A549 (cell line): ENCODE results near the gene CBFA2T3.

Experiments
- BHLHE40 ChIP-seq: IDR thresholded peaks from 2 replicates; pipeline ENCODE4 v1.6.1; 2012; ENCODE audit warnings: low read depth, low read length, inconsistent platforms
- CEBPB ChIP-seq, 2 experiments: fragments of >200 bp in 1 of 2; sonication (Bioruptor Twin) in 1 of 2; formaldehyde crosslinking in 1 of 2; IDR thresholded peaks; 2 replicates each; pipeline ENCODE4 v1.6.1; 2012 to 2016
- CHD2 ChIP-seq: fragments of 150-350 bp; IDR thresholded peaks from 2 replicates; pipeline ENCODE4 v1.6.1; 2014; ENCODE audit warnings: low read length; ENCODE audit not compliant: partially characterized antibody
- CHD4 ChIP-seq: fragments of 200-600 bp; sonication (generic); IDR thresholded peaks from 2 replicates; pipeline ENCODE4 v1.6.1; 2016; ENCODE audit warnings: antibody characterized with exemption, mild to moderate bottlenecking, borderline replicate concordance
- EP300 ChIP-seq, 2 experiments: fragments of >200 bp; sonication (Bioruptor Twin); formaldehyde crosslinking; IDR thresholded peaks; 2 replicates in 1 of 2; 3 replicates in 1 of 2; pipeline ENCODE4 v1.6.1; 2016 to 2017
- JUNB ChIP-seq: fragments of >200 bp; sonication (Bioruptor Twin); formaldehyde crosslinking; IDR thresholded peaks from 2 replicates; pipeline ENCODE4 v1.6.1; 2016
- MAFK ChIP-seq: fragments of 450-650 bp; IDR thresholded peaks from 2 replicates; pipeline ENCODE4 v1.6.1; 2014; ENCODE audit not compliant: partially characterized antibody
- MYC ChIP-seq: IDR thresholded peaks from 2 replicates; pipeline ENCODE4 v1.6.1; 2012; ENCODE audit warnings: mild to moderate bottlenecking, inconsistent platforms, low read length, improper control_type of control experiment, borderline replicate concordance
- PHF8 ChIP-seq: fragments of 200-600 bp; sonication (generic); IDR thresholded peaks from 2 replicates; pipeline ENCODE4 v1.6.1; 2016; ENCODE audit warnings: low read depth, mild to moderate bottlenecking, antibody characterized with exemption, moderate library complexity, borderline replicate concordance
- POLR2A ChIP-seq: IDR thresholded peaks from 2 replicates; pipeline ENCODE4 v1.6.1; 2012; ENCODE audit warnings: mild to moderate bottlenecking, low read length
- RNF2 ChIP-seq: fragments of 200-600 bp; sonication (generic); IDR thresholded peaks from 2 replicates; pipeline ENCODE4 v1.6.1; 2016; ENCODE audit warnings: low read depth, mild to moderate bottlenecking, antibody characterized with exemption, moderate library complexity, borderline replicate concordance
- TF ChIP-seq, protein P1 (sequence below): fragments of >200 bp; sonication (Bioruptor Twin); formaldehyde crosslinking; IDR thresholded peaks from 3 replicates; pipeline ENCODE4 v1.5.1; 2016
- TF ChIP-seq, protein P2 (sequence below): IDR thresholded peaks from 2 replicates; pipeline ENCODE4 v1.6.1; 2012

DNA sequence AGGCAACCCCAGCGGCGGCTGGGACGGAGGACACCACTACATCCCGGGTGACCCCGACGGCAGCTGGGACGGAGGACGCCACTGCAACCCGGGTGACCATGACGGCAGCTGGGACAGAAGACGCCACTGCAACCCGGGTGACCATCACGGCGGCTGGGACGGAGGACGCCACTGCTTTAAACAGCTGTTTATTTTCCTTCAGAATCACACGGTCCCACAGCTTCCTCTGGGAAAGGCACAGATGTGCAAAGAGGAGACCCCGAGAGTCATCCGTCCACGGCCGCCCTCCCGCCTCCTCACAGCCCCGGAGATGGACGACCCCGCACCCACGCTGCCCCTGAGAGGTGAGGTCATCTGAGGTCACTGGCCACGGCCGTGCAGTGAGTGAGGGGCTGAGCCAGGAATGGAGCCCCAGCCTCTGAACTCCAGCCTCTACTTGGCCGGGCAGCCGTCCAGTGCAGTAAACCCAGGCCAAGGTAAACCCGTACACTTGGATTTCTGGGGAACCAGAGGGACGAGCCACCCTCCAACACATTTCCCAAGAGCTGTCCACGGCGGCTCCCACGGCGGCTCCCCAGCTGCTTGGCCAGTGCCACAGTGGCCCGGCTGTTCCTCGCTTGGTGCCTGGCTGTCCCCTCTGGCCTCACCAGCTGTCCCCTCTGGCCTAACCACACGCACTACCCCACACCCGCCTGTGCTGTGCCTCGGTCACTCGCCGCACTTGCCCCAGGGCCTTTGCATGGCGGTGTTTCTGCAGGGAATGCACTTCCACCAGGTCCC is 67.4 kb downstream of the CBFA2T3 start:
- TF ChIP-seq, protein P1, sequence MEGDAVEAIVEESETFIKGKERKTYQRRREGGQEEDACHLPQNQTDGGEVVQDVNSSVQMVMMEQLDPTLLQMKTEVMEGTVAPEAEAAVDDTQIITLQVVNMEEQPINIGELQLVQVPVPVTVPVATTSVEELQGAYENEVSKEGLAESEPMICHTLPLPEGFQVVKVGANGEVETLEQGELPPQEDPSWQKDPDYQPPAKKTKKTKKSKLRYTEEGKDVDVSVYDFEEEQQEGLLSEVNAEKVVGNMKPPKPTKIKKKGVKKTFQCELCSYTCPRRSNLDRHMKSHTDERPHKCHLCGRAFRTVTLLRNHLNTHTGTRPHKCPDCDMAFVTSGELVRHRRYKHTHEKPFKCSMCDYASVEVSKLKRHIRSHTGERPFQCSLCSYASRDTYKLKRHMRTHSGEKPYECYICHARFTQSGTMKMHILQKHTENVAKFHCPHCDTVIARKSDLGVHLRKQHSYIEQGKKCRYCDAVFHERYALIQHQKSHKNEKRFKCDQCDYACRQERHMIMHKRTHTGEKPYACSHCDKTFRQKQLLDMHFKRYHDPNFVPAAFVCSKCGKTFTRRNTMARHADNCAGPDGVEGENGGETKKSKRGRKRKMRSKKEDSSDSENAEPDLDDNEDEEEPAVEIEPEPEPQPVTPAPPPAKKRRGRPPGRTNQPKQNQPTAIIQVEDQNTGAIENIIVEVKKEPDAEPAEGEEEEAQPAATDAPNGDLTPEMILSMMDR: no peak
- TF ChIP-seq EP300 (IDR thresholded peaks at IDR 0.05) (no peak), RNF2 (no peak), BHLHE40 (no peak), POLR2A (no peak), CHD4 (no peak), JUNB (no peak), PHF8 (no peak), MYC (no peak), CHD2 (no peak), CEBPB (IDR thresholded peaks at IDR 0.05) (no peak), MAFK (no peak)
- TF ChIP-seq, protein P2, sequence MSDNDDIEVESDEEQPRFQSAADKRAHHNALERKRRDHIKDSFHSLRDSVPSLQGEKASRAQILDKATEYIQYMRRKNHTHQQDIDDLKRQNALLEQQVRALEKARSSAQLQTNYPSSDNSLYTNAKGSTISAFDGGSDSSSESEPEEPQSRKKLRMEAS: no peak
